Measurements from ENCODE around the gene SORBS2.

The SORBS2 gene

GRCh38 chr4:185671066-185671465, 140.9 kb downstream of the SORBS2 start:
- in situ Hi-C loops (cut with HindIII; ENCODE audit: low pct_ligation_motif_present, low pct_unique_long_range_greater_than_20kb, low sequenced_read_pairs): no loop called here
- DNase-seq: no peak

- in situ Hi-C loops (cut with HindIII; ENCODE audit: low pct_ligation_motif_present, low pct_unique_long_range_greater_than_20kb, low sequenced_read_pairs): no loop called here
- DNase-seq: no peak
Observed at GRCh38 chr4:185669288-185669687, 142.7 kb downstream of the SORBS2 start.

GRCh38 chr4:185666156-185666555, 145.8 kb downstream of the SORBS2 start:
- in situ Hi-C loops (cut with HindIII; ENCODE audit: low pct_ligation_motif_present, low pct_unique_long_range_greater_than_20kb, low sequenced_read_pairs): no loop called here

GRCh38 chr4:185665655-185666054, 146.3 kb downstream of the SORBS2 start:
- no peak for DNase-seq
- in situ Hi-C loops (cut with HindIII; ENCODE audit: low pct_ligation_motif_present, low pct_unique_long_range_greater_than_20kb, low sequenced_read_pairs): no loop called here

More at GRCh38 chr4:185666156-185666555, 145.8 kb downstream of the SORBS2 start:
- no peak for DNase-seq

- in situ Hi-C loops (cut with HindIII; ENCODE audit: low pct_ligation_motif_present, low pct_unique_long_range_greater_than_20kb, low sequenced_read_pairs): no loop called here
- no peak for DNase-seq
Observed at GRCh38 chr4:185664481-185664880, 147.5 kb downstream of the SORBS2 start.

- in situ Hi-C loops (cut with HindIII; ENCODE audit: low pct_ligation_motif_present, low pct_unique_long_range_greater_than_20kb, low sequenced_read_pairs): no loop called here
- DNase-seq: no peak
Observed at GRCh38 chr4:185662030-185662778, 149.8 kb downstream of the SORBS2 start.

GRCh38 chr4:185660340-185660739, 151.7 kb downstream of the SORBS2 start:
- no peak for DNase-seq

GRCh38 chr4:185657699-185658098, 154.3 kb downstream of the SORBS2 start:
- DNase-seq: no peak

More at GRCh38 chr4:185660340-185660739, 151.7 kb downstream of the SORBS2 start:
- in situ Hi-C loops (cut with HindIII; ENCODE audit: low pct_ligation_motif_present, low pct_unique_long_range_greater_than_20kb, low sequenced_read_pairs): no loop called here

GRCh38 chr4:185657183-185657582, 154.8 kb downstream of the SORBS2 start:
- in situ Hi-C loops (cut with HindIII; ENCODE audit: low pct_ligation_motif_present, low pct_unique_long_range_greater_than_20kb, low sequenced_read_pairs): no loop called here

More at GRCh38 chr4:185657699-185658098, 154.3 kb downstream of the SORBS2 start:
- in situ Hi-C loops (cut with HindIII; ENCODE audit: low pct_ligation_motif_present, low pct_unique_long_range_greater_than_20kb, low sequenced_read_pairs): no loop called here

GRCh38 chr4:185656467-185656931, 155.5 kb downstream of the SORBS2 start:
- DNase-seq: no peak

More at GRCh38 chr4:185657183-185657582, 154.8 kb downstream of the SORBS2 start:
- no peak for DNase-seq

GRCh38 chr4:185654965-185655554, 156.9 kb downstream of the SORBS2 start:
- no peak for DNase-seq
- in situ Hi-C loops (cut with HindIII; ENCODE audit: low pct_ligation_motif_present, low pct_unique_long_range_greater_than_20kb, low sequenced_read_pairs): no loop called here

More at GRCh38 chr4:185656467-185656931, 155.5 kb downstream of the SORBS2 start:
- in situ Hi-C loops (cut with HindIII; ENCODE audit: low pct_ligation_motif_present, low pct_unique_long_range_greater_than_20kb, low sequenced_read_pairs): no loop called here

- no peak for DNase-seq
- in situ Hi-C loops (cut with HindIII; ENCODE audit: low pct_ligation_motif_present, low pct_unique_long_range_greater_than_20kb, low sequenced_read_pairs): no loop called here
Observed at GRCh38 chr4:185654311-185654710, 157.7 kb downstream of the SORBS2 start.

- in situ Hi-C loops (cut with HindIII; ENCODE audit: low pct_ligation_motif_present, low pct_unique_long_range_greater_than_20kb, low sequenced_read_pairs): no loop called here
- DNase-seq: no peak
Observed at GRCh38 chr4:185651851-185652250, 160.1 kb downstream of the SORBS2 start.

GRCh38 chr4:185651137-185651677, 160.8 kb downstream of the SORBS2 start:
- in situ Hi-C loops (cut with HindIII; ENCODE audit: low pct_ligation_motif_present, low pct_unique_long_range_greater_than_20kb, low sequenced_read_pairs): no loop called here

GRCh38 chr4:185648631-185649030, 163.4 kb downstream of the SORBS2 start:
- in situ Hi-C loops (cut with HindIII; ENCODE audit: low pct_ligation_motif_present, low pct_unique_long_range_greater_than_20kb, low sequenced_read_pairs): no loop called here
- DNase-seq: no peak

More at GRCh38 chr4:185651137-185651677, 160.8 kb downstream of the SORBS2 start:
- DNase-seq: no peak

- no peak for DNase-seq
- in situ Hi-C loops (cut with HindIII; ENCODE audit: low pct_ligation_motif_present, low pct_unique_long_range_greater_than_20kb, low sequenced_read_pairs): no loop called here
Observed at GRCh38 chr4:185645403-185645802, 166.6 kb downstream of the SORBS2 start.

- in situ Hi-C loops (cut with HindIII; ENCODE audit: low pct_ligation_motif_present, low pct_unique_long_range_greater_than_20kb, low sequenced_read_pairs): no loop called here
- no peak for DNase-seq
Observed at GRCh38 chr4:185644408-185644807, 167.6 kb downstream of the SORBS2 start.

GRCh38 chr4:185642907-185643306, 169.1 kb downstream of the SORBS2 start:
- in situ Hi-C loops (cut with HindIII; ENCODE audit: low pct_ligation_motif_present, low pct_unique_long_range_greater_than_20kb, low sequenced_read_pairs): no loop called here
- no peak for DNase-seq

- in situ Hi-C loops (cut with HindIII; ENCODE audit: low pct_ligation_motif_present, low pct_unique_long_range_greater_than_20kb, low sequenced_read_pairs): no loop called here
- peak; percentile 74 for DNase-seq
Observed at GRCh38 chr4:185640811-185641675, 171.0 kb downstream of the SORBS2 start.

Data from ACHN (cell line).